ENCODE results near the gene PKM. TPM values are rescaled to one million over a fixed set of nuclear protein-coding genes. Genes with fewer than 3 reads are reported as not detected.

Gene PKM
- total RNA-seq, 1 experiment from 2014 or later, result 828 TPM

DNA sequence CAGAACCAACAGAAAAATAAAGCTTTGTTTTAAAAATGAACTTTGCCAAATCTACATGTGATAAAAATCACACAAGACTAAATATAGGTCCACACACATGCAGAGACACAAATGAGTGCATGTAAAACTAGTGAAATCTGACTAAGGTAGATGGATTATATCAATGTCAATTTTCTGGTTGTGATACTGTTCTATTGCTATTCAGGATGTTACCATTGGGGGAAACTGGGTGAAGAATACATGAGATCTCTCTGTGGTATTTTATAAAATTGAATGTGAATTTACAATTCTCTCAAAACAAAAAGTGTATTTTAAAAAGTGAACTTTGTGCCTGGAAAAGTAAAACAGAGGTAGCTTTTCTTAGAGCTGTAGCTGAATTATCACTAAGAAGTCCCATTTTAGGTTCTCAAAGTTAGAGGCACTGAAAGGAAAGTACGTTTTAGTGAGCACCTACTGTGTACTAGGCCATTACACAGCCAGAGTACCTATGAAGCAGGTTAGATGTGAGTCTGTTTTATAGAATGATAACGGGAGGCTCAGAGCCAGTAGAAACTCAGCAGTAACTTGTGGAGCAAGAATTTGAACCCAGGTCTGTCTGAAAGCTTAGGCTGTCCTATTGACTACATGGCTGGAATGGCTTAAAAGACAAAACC is 41.6 kb downstream of the PKM start:
- no peak overlapping the region for H3K27ac Mint-ChIP-seq (ENCODE audit: low read depth, unreplicated experiment)
- intact Hi-C loops (cut with micrococcal nuclease), result no loop called here
- no peaks in the 10 kb centered on the region for H3K4me1 Mint-ChIP-seq (ENCODE audit: insufficient read depth, unreplicated experiment)
- no peaks in the 10 kb centered on the region for H3K27me3 Mint-ChIP-seq (ENCODE audit: insufficient read depth, unreplicated experiment)
- no peak overlapping the region for H3K4me3 Mint-ChIP-seq (ENCODE audit: unreplicated experiment)
- no TSS peak for BruUV-seq (replicated peaks)
- ChIA-PET POLR2A (interaction anchor here (0.9 to 2.5 kb wide), 4 partner anchors 10 to 186 kb away, joined by 3 to 6 read pairs (median 6); partner anchors contain the start of genes HEXA and PKM), CTCF (interaction anchor here (1.5 kb wide), 1 partner anchor 446 kb away, joined by 5 read pairs; no protein-coding TSS in a partner anchor)
- no peaks in the 10 kb centered on the region for H3K9me3 Mint-ChIP-seq (ENCODE audit: unreplicated experiment)
- DNase-seq (ENCODE audit: unreplicated experiment), result no peak
- H3K36me3 Mint-ChIP-seq (ENCODE audit: insufficient read depth, unreplicated experiment), result no peaks in the 10 kb centered on the region
- TF ChIP-seq, protein P1, sequence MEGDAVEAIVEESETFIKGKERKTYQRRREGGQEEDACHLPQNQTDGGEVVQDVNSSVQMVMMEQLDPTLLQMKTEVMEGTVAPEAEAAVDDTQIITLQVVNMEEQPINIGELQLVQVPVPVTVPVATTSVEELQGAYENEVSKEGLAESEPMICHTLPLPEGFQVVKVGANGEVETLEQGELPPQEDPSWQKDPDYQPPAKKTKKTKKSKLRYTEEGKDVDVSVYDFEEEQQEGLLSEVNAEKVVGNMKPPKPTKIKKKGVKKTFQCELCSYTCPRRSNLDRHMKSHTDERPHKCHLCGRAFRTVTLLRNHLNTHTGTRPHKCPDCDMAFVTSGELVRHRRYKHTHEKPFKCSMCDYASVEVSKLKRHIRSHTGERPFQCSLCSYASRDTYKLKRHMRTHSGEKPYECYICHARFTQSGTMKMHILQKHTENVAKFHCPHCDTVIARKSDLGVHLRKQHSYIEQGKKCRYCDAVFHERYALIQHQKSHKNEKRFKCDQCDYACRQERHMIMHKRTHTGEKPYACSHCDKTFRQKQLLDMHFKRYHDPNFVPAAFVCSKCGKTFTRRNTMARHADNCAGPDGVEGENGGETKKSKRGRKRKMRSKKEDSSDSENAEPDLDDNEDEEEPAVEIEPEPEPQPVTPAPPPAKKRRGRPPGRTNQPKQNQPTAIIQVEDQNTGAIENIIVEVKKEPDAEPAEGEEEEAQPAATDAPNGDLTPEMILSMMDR (IDR thresholded peaks at IDR 0.05; ENCODE audit: unreplicated experiment), result no peak

- Mint-ChIP-seq H3K4me1 (ENCODE audit: insufficient read depth, unreplicated experiment) (peaks cover 26% of the 10 kb centered on the region), H3K27me3 (ENCODE audit: insufficient read depth, unreplicated experiment) (no peaks in the 10 kb centered on the region), H3K4me3 (ENCODE audit: unreplicated experiment) (peak overlapping the region; percentile 38), H3K36me3 (ENCODE audit: insufficient read depth, unreplicated experiment) (no peaks in the 10 kb centered on the region), H3K9me3 (ENCODE audit: unreplicated experiment) (no peaks in the 10 kb centered on the region), H3K27ac (ENCODE audit: low read depth, unreplicated experiment) (no peak overlapping the region)
- ChIA-PET POLR2A (interaction anchor here (0.6 to 5.0 kb wide), 12 partner anchors 8 to 1270 kb away, joined by 3 to 50 read pairs (median 4); partner anchors contain the start of genes GRAMD2A and PKM), CTCF (no interaction called here)
- TF ChIP-seq, protein P1 (IDR thresholded peaks at IDR 0.05; ENCODE audit: unreplicated experiment), result no peak
- peak; percentile 65 for DNase-seq (ENCODE audit: unreplicated experiment)
- intact Hi-C loops (cut with micrococcal nuclease), result no loop called here
- no TSS peak for BruUV-seq (replicated peaks)
These were observed 46.7 kb downstream of the PKM start for GRCh38 chr15:72184165-72184811.

DNA sequence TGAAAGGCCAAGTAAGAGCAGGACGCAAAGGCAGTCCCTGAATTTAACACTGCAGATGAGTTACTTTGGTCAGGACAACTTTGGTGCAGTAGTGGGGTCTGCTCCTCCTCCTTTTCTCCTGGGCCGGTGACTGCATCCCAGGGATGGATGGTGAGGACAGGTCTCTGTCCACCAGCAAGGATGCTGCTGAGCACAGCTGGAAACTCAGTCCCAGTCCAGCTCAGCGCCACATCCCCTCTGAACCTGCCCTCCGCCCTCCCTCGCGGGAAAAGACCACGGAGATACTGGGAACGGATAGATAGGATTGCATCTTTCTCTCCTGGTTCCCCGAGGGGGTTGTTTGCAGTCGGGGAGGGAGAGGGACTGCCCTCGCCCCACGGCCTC is 47.2 kb downstream of the PKM start:
- intact Hi-C loops (cut with micrococcal nuclease), result no loop called here

GRCh38 chr15:72182673-72183072 is 48.3 kb downstream of the PKM start:
- Mint-ChIP-seq H3K27ac (ENCODE audit: low read depth, unreplicated experiment) (peak overlapping the region; percentile 90), H3K36me3 (ENCODE audit: insufficient read depth, unreplicated experiment) (no peaks in the 10 kb centered on the region), H3K4me1 (ENCODE audit: insufficient read depth, unreplicated experiment) (peaks cover 26% of the 10 kb centered on the region), H3K27me3 (ENCODE audit: insufficient read depth, unreplicated experiment) (no peaks in the 10 kb centered on the region), H3K9me3 (ENCODE audit: unreplicated experiment) (no peaks in the 10 kb centered on the region), H3K4me3 (ENCODE audit: unreplicated experiment) (no peak overlapping the region)
- BruUV-seq (replicated peaks), result no TSS peak
- CTCF ChIA-PET, result no interaction called here
- intact Hi-C loops (cut with micrococcal nuclease), result no loop called here
- peak; percentile 92 for DNase-seq (ENCODE audit: unreplicated experiment)
- TF ChIP-seq, protein P1 (IDR thresholded peaks at IDR 0.05; ENCODE audit: unreplicated experiment), result no peak
- POLR2A ChIA-PET, result interaction anchor here (0.6 to 5.0 kb wide), 5 partner anchors 14 to 49 kb away, joined by 3 to 50 read pairs (median 4); partner anchors contain the start of gene GRAMD2A

More for the DNA sequence above, 47.2 kb downstream of the PKM start:
- Mint-ChIP-seq H3K36me3 (ENCODE audit: insufficient read depth, unreplicated experiment) (no peaks in the 10 kb centered on the region), H3K9me3 (ENCODE audit: unreplicated experiment) (no peaks in the 10 kb centered on the region), H3K4me1 (ENCODE audit: insufficient read depth, unreplicated experiment) (peaks cover 26% of the 10 kb centered on the region), H3K4me3 (ENCODE audit: unreplicated experiment) (peak overlapping the region; percentile 38), H3K27me3 (ENCODE audit: insufficient read depth, unreplicated experiment) (no peaks in the 10 kb centered on the region), H3K27ac (ENCODE audit: low read depth, unreplicated experiment) (no peak overlapping the region)
- CTCF ChIA-PET, result no interaction called here
- BruUV-seq (replicated peaks), result no TSS peak
- DNase-seq (ENCODE audit: unreplicated experiment), result no peak
- POLR2A ChIA-PET, result interaction anchor here (0.6 to 5.0 kb wide), 10 partner anchors 9 to 1269 kb away, joined by 3 to 50 read pairs (median 4); partner anchors contain the start of genes GRAMD2A and PKM
- TF ChIP-seq, protein P1 (IDR thresholded peaks at IDR 0.05; ENCODE audit: unreplicated experiment), result no peak

All from MCF 10A (cell line).